ENCODE results near the gene MS4A6E. TPM values are rescaled to one million over a fixed set of nuclear protein-coding genes. Genes with fewer than 3 reads are reported as not detected.
"Not testable (repeated sequence)": the region's sequence is repeated elsewhere in the genome, so short reads cannot be mapped to it uniquely, and the experiment has no call there.

MS4A6E gene
- total and polyA plus RNA-seq, 4 donors: not detected

- WGBS (ENCODE audit: insufficient coverage): 70% methylated on average over 2 of the region's 2 CpGs
- no peaks in the 10 kb centered on the region for H3K9me3 ChIP-seq (ENCODE audit: control insufficient read depth, insufficient read depth, low read length)
- H3K4me1 ChIP-seq (ENCODE audit: control insufficient read depth, insufficient read depth, low read length): no peaks in the 10 kb centered on the region
- peak in 1 of 6 donors; percentile 14 for DNase-seq (ENCODE audit: low read depth in 4 of 6, low spot score in 6 of 6)
- H3K36me3 ChIP-seq (ENCODE audit: control insufficient read depth, insufficient read depth, low read length): no peaks in the 10 kb centered on the region
- H3K27me3 ChIP-seq (ENCODE audit: control insufficient read depth, insufficient read depth, low read length): no peaks in the 10 kb centered on the region
- H3K4me3 ChIP-seq (ENCODE audit: low read depth, low read length): no peak overlapping the region
- no peak overlapping the region for H3K27ac ChIP-seq (ENCODE audit: low read depth, low read length)
Observed at GRCh38 chr11:60348116-60348515, 21.1 kb downstream of the MS4A6E start.

GRCh38 chr11:60349990-60350389 is 22.9 kb downstream of the MS4A6E start:
- no peak overlapping the region for H3K27ac ChIP-seq (ENCODE audit: low read depth, low read length)
- no peak for DNase-seq (ENCODE audit: low read depth in 4 of 6, low spot score in 6 of 6)
- H3K27me3 ChIP-seq (ENCODE audit: control insufficient read depth, insufficient read depth, low read length): no peaks in the 10 kb centered on the region
- H3K36me3 ChIP-seq (ENCODE audit: control insufficient read depth, insufficient read depth, low read length): no peaks in the 10 kb centered on the region
- no peaks in the 10 kb centered on the region for H3K4me1 ChIP-seq (ENCODE audit: control insufficient read depth, insufficient read depth, low read length)
- no peaks in the 10 kb centered on the region for H3K9me3 ChIP-seq (ENCODE audit: control insufficient read depth, insufficient read depth, low read length)
- H3K4me3 ChIP-seq (ENCODE audit: low read depth, low read length): no peak overlapping the region
- WGBS (ENCODE audit: insufficient coverage): 75% methylated on average over 1 of the region's 1 CpG

DNA sequence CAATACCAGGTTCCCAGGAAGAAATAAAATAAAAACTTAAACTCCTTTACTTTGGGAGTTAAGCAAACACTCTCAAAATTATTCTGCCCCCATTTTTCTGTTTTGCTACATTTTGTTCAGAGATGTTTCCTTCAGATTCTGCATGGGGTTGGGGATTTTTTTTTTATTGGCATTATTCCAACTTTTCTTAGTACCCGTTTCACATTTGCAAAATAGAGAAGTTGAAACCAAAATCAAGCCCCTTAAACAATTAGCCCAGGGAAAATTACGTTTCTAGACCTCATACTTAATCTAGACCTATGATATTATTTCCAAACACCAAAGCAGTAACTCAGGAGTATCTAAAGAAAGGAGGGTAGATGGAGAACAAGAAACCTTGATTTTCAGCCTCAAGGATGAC is 30.7 kb downstream of the MS4A6E start:
- Histone ChIP-seq H3K27ac (ENCODE audit: low read depth, low read length) (no peak overlapping the region), H3K9me3 (ENCODE audit: control insufficient read depth, insufficient read depth, low read length) (peaks cover 2% of the 10 kb centered on the region), H3K27me3 (ENCODE audit: control insufficient read depth, insufficient read depth, low read length) (no peaks in the 10 kb centered on the region), H3K4me1 (ENCODE audit: control insufficient read depth, insufficient read depth, low read length) (no peaks in the 10 kb centered on the region), H3K4me3 (ENCODE audit: low read depth, low read length) (no peak overlapping the region), H3K36me3 (ENCODE audit: control insufficient read depth, insufficient read depth, low read length) (no peaks in the 10 kb centered on the region)
- no CpG with 5 or more reads among the region's 2 CpGs for WGBS (ENCODE audit: insufficient coverage)
- DNase-seq (ENCODE audit: low read depth in 4 of 6, low spot score in 6 of 6): no peak

DNA sequence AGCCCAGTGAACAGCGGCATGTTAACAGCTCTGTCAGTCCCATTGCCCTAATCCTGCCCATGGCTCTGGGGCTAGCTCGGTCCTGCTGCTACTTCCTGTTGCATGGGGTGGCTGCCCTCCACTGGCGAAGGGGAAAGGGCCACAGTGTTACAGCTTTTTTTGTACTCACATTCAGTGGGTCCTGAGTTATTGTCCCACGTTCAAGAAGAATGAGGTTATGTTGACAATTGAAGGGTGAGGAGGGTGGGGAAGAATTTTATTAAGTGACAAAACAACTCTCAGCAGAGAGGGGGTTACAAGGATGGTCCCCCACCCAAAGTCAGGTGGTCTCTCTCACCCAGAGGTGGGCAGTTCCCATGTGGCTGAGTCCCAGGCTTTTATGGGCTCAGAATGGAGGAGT is 33.6 kb downstream of the MS4A6E start:
- Histone ChIP-seq H3K4me1 (ENCODE audit: control insufficient read depth, insufficient read depth, low read length) (no peaks in the 10 kb centered on the region), H3K4me3 (ENCODE audit: low read depth, low read length) (no peak overlapping the region), H3K27me3 (ENCODE audit: control insufficient read depth, insufficient read depth, low read length) (no peaks in the 10 kb centered on the region), H3K9me3 (ENCODE audit: control insufficient read depth, insufficient read depth, low read length) (peaks cover 2% of the 10 kb centered on the region), H3K36me3 (ENCODE audit: control insufficient read depth, insufficient read depth, low read length) (no peaks in the 10 kb centered on the region), H3K27ac (ENCODE audit: low read depth, low read length) (no peak overlapping the region)
- DNase-seq (ENCODE audit: low read depth in 4 of 6, low spot score in 6 of 6): no peak
- 96% methylated on average over 4 of the region's 4 CpGs for WGBS (ENCODE audit: insufficient coverage)

DNA sequence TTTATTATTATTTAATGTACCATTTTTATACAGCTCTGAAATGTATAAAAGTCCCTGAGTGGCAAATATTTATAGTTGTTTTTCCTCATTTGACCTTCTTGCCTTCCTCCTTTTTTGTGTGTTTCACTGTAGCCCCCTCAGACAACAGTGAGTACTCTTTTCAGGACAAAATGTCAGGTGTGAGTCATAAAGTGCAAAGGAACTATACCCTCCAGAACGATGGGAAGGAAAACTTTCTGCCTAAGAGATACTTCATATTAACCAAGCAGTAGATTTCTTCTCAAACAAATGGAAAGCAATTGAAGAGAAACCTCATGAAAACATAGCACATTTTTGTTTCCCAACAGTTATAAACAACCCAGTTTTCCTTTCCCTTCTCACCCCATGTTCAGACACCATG is 35.2 kb downstream of the MS4A6E start:
- no CpG with 5 or more reads among the region's 1 CpG for WGBS (ENCODE audit: insufficient coverage)
- Histone ChIP-seq H3K4me1 (ENCODE audit: control insufficient read depth, insufficient read depth, low read length) (no peaks in the 10 kb centered on the region), H3K36me3 (ENCODE audit: control insufficient read depth, insufficient read depth, low read length) (no peaks in the 10 kb centered on the region), H3K27ac (ENCODE audit: low read depth, low read length) (no peak overlapping the region), H3K4me3 (ENCODE audit: low read depth, low read length) (no peak overlapping the region), H3K27me3 (ENCODE audit: control insufficient read depth, insufficient read depth, low read length) (no peaks in the 10 kb centered on the region), H3K9me3 (ENCODE audit: control insufficient read depth, insufficient read depth, low read length) (peaks cover 2% of the 10 kb centered on the region)
- DNase-seq (ENCODE audit: low read depth in 4 of 6, low spot score in 6 of 6): no peak

DNA sequence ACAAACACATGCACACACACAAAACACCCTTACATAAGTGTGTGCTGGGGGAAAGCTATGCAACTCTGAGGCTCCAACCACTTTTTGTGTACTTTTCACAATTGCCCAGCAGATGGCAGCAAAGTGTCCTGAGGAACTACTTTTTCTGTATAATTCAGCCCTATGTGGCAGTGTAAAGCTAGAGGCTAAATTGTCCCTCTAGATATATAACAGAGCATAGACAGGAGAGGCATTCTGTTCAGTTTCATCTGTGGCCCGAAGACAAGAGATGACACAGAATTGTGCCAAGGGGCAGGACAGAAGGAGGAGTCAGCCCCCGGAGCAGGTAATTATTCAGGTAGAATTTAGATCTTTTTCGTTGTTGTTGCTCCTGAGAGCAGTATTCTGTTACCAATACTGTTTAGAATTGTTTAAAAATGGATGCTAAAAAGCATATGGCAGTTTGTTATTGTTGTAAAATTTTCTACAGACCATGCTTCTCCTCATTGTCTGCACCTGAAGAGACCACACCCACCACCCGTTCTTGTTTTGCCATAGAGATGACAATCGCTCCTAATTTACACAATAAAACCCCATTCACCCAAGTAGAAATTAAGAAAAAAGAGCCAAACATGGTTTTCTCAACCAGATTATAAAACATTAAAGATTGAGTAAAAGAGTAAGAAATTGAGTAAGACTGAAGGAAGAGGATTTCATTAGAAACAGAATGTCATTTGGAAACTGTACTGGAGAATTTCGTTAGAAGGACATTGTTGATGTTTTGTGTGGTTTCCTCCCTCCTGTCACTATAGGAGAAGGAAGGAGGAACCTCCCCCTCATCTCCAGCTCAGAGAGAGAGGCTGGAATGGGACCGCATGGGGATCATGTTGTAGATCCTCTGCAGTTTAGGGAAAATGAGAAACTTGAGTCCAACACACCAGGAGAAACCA is 36.8 kb downstream of the MS4A6E start:
- no peak overlapping the region for H3K4me3 ChIP-seq (ENCODE audit: low read depth, low read length)
- peaks cover 2% of the 10 kb centered on the region for H3K9me3 ChIP-seq (ENCODE audit: control insufficient read depth, insufficient read depth, low read length)
- 60% methylated on average over 3 of the region's 7 CpGs for WGBS (ENCODE audit: insufficient coverage)
- no peaks in the 10 kb centered on the region for H3K4me1 ChIP-seq (ENCODE audit: control insufficient read depth, insufficient read depth, low read length)
- H3K36me3 ChIP-seq (ENCODE audit: control insufficient read depth, insufficient read depth, low read length): no peaks in the 10 kb centered on the region
- DNase-seq (ENCODE audit: low read depth in 4 of 6, low spot score in 6 of 6): peak; percentile 33 to 93 (median 64)
- no peak overlapping the region for H3K27ac ChIP-seq (ENCODE audit: low read depth, low read length)
- no peaks in the 10 kb centered on the region for H3K27me3 ChIP-seq (ENCODE audit: control insufficient read depth, insufficient read depth, low read length)

- no CpG with 5 or more reads among the region's 15 CpGs for WGBS (ENCODE audit: insufficient coverage)
- not testable (repeated sequence) for H3K4me1 ChIP-seq (ENCODE audit: control insufficient read depth, insufficient read depth, low read length); H3K9me3 ChIP-seq (ENCODE audit: control insufficient read depth, insufficient read depth, low read length); H3K4me3 ChIP-seq (ENCODE audit: low read depth, low read length); H3K36me3 ChIP-seq (ENCODE audit: control insufficient read depth, insufficient read depth, low read length); DNase-seq (ENCODE audit: low read depth in 4 of 6, low spot score in 6 of 6); H3K27me3 ChIP-seq (ENCODE audit: control insufficient read depth, insufficient read depth, low read length); H3K27ac ChIP-seq (ENCODE audit: low read depth, low read length)
Observed at GRCh38 chr11:60366262-60366904, 39.3 kb downstream of the MS4A6E start.

GRCh38 chr11:60367009-60367408 is 40.0 kb downstream of the MS4A6E start:
- 11% methylated on average over 1 of the region's 2 CpGs for WGBS (ENCODE audit: insufficient coverage)
- Histone ChIP-seq H3K27ac (ENCODE audit: low read depth, low read length) (no peak overlapping the region), H3K27me3 (ENCODE audit: control insufficient read depth, insufficient read depth, low read length) (no peaks in the 10 kb centered on the region), H3K4me3 (ENCODE audit: low read depth, low read length) (no peak overlapping the region), H3K9me3 (ENCODE audit: control insufficient read depth, insufficient read depth, low read length) (no peaks in the 10 kb centered on the region), H3K36me3 (ENCODE audit: control insufficient read depth, insufficient read depth, low read length) (no peaks in the 10 kb centered on the region), H3K4me1 (ENCODE audit: control insufficient read depth, insufficient read depth, low read length) (no peaks in the 10 kb centered on the region)
- DNase-seq (ENCODE audit: low read depth in 4 of 6, low spot score in 6 of 6): no peak

DNA sequence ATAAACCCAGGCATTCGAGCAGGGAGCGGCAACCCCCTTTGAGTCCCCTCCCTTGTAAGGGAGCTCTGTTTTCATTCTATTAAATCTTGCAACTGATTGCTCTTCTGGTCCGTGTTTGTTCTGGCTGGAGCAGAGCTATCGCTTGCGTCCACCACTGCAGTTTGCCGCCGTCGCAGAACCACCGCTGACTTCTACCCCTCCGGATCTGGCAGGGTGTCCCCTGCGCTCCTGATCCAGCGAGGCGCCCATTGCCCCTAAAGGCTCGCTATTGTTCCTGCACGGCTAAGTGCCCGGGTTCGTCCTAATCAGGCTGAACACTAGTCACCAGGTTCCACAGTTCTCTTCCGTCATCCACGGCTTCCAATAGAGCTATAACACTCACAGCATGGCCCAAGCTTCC is 40.8 kb downstream of the MS4A6E start:
- Histone ChIP-seq H3K27ac (ENCODE audit: low read depth, low read length) (no peak overlapping the region), H3K4me3 (ENCODE audit: low read depth, low read length) (no peak overlapping the region), H3K9me3 (ENCODE audit: control insufficient read depth, insufficient read depth, low read length) (no peaks in the 10 kb centered on the region), H3K4me1 (ENCODE audit: control insufficient read depth, insufficient read depth, low read length) (no peaks in the 10 kb centered on the region), H3K36me3 (ENCODE audit: control insufficient read depth, insufficient read depth, low read length) (no peaks in the 10 kb centered on the region), H3K27me3 (ENCODE audit: control insufficient read depth, insufficient read depth, low read length) (no peaks in the 10 kb centered on the region)
- 89% methylated on average over 19 of the region's 19 CpGs for WGBS (ENCODE audit: insufficient coverage)
- no peak for DNase-seq (ENCODE audit: low read depth in 4 of 6, low spot score in 6 of 6)
